ENCODE measurements around the gene EHBP1L1. TPM values are rescaled to one million over a fixed set of nuclear protein-coding genes. Genes with fewer than 3 reads are reported as not detected.
A peak's percentile ranks its signal among the peaks of the same experiment; 100 is the strongest.
"Not testable (repeated sequence)": the region's sequence is repeated elsewhere in the genome, so short reads cannot be mapped to it uniquely, and the experiment has no call there.

The EHBP1L1 gene
- total RNA-seq, 2 experiments from 2014 or later, result 59.7 to 71.6 TPM

- peak within 1 kb of the TSS; percentile 95 for H3K27ac ChIP-seq (ENCODE audit: low read depth, low read length, poor library complexity, severe bottlenecking)
- peaks cover 64% of the 10 kb centered on the region for H3K36me3 ChIP-seq (ENCODE audit: insufficient read depth, low read length)
- H3K4me1 ChIP-seq (ENCODE audit: insufficient read depth, low read length, poor library complexity, severe bottlenecking), result peaks cover 51% of the 10 kb centered on the region
- CTCF ChIA-PET (ENCODE audit: unreplicated experiment), result interaction anchor here (1.5 to 2.3 kb wide), 2 partner anchors 11 to 23 kb away, joined by 5 to 7 read pairs; partner anchors contain the start of gene PCNX3
- TF ChIP-seq EZH2phosphoT487 (IDR thresholded peaks at IDR 0.05; ENCODE audit: borderline replicate concordance, low read depth, low read length) (no peak), CTCF (conservative IDR thresholded peaks at IDR 0.05; ENCODE audit: low read length) (no peak)
- POLR2A ChIA-PET, result interaction anchor here (0.7 to 2.6 kb wide), 5 partner anchors 21 to 696 kb away, joined by 3 to 7 read pairs (median 4); partner anchors contain the start of genes PCNX3 and RELA
- H4K20me1 ChIP-seq (ENCODE audit: insufficient read depth, low read length), result no peaks in the 10 kb centered on the region
- H3K4me3 ChIP-seq (ENCODE audit: low read depth, low read length, poor library complexity, severe bottlenecking), result peak within 1 kb of the TSS; percentile 90
- DNase-seq (ENCODE audit: low spot score), result peak; percentile 75
- BruUV-seq (replicated peaks), result no TSS peak
- no peak within 1 kb of the TSS for H2AFZ ChIP-seq (ENCODE audit: low read length)
- no peaks in the 10 kb centered on the region for H3K9me3 ChIP-seq (ENCODE audit: low read length)
- H3K79me2 ChIP-seq (ENCODE audit: insufficient read depth, low read depth, low read length), result peaks cover 22% of the 10 kb centered on the region; the same call in 1 of the 2 replicates
- H3K9me2 ChIP-seq (ENCODE audit: insufficient read depth, low read length), result no peaks in the 10 kb centered on the region
- peak within 1 kb of the TSS; percentile 97 for H3K4me2 ChIP-seq (ENCODE audit: low read length)
- intact Hi-C loops (cut with micrococcal nuclease; ENCODE audit: unreplicated experiment), result loop anchor here (2.0 kb wide), 2 partner anchors 63 to 221 kb away; partner anchors contain the start of gene CFL1
Measured at GRCh38 chr11:65637794-65638419, 62.1 kb downstream of the EHBP1L1 start, which contains the start of gene SIPA1. TSS of gene SIPA1 (plus strand) at chr11:65638101. CDS start at chr11:65640922, 2,821 bp downstream.

- peak overlapping the region; percentile 97 for H3K4me2 ChIP-seq (ENCODE audit: low read length)
- peak overlapping the region; percentile 95 for H3K27ac ChIP-seq (ENCODE audit: low read depth, low read length, poor library complexity, severe bottlenecking)
- BruUV-seq (replicated peaks); H4K20me1 ChIP-seq (ENCODE audit: insufficient read depth, low read length); H3K9me3 ChIP-seq (ENCODE audit: low read length); DNase-seq (ENCODE audit: low spot score); H3K9me2 ChIP-seq (ENCODE audit: insufficient read depth, low read length); H2AFZ ChIP-seq (ENCODE audit: low read length): not testable (repeated sequence)
- intact Hi-C loops (cut with micrococcal nuclease; ENCODE audit: unreplicated experiment), result loop anchor here (1.0 to 2.0 kb wide), 3 partner anchors 24 to 220 kb away; partner anchors contain the start of gene CFL1
- H3K36me3 ChIP-seq (ENCODE audit: insufficient read depth, low read length), result peaks cover 63% of the 10 kb centered on the region
- H3K79me2 ChIP-seq (ENCODE audit: insufficient read depth, low read depth, low read length), result peaks cover 22% of the 10 kb centered on the region; the same call in 1 of the 2 replicates
- CTCF ChIA-PET (ENCODE audit: unreplicated experiment), result interaction anchor here (0.5 to 2.3 kb wide), 4 partner anchors 13 to 51 kb away, joined by 3 to 7 read pairs (median 4); partner anchors contain the start of gene PCNX3
- POLR2A ChIA-PET, result interaction anchor here (0.6 to 2.6 kb wide), 7 partner anchors 19 to 1704 kb away, joined by 3 to 7 read pairs (median 4); partner anchors contain the start of genes PCNX3 and RELA
- H3K4me3 ChIP-seq (ENCODE audit: low read depth, low read length, poor library complexity, severe bottlenecking), result peak overlapping the region; percentile 90
- peaks cover 51% of the 10 kb centered on the region for H3K4me1 ChIP-seq (ENCODE audit: insufficient read depth, low read length, poor library complexity, severe bottlenecking)
Measured at GRCh38 chr11:65639228-65639597, 63.4 kb downstream of the EHBP1L1 start.

GRCh38 chr11:65639623-65640482, 64.0 kb downstream of the EHBP1L1 start:
- H4K20me1 ChIP-seq (ENCODE audit: insufficient read depth, low read length), result no peaks in the 10 kb centered on the region
- H3K36me3 ChIP-seq (ENCODE audit: insufficient read depth, low read length), result peaks cover 59% of the 10 kb centered on the region
- intact Hi-C loops (cut with micrococcal nuclease; ENCODE audit: unreplicated experiment), result loop anchor here (1.0 to 2.0 kb wide), 4 partner anchors 23 to 219 kb away; partner anchors contain the start of genes CFL1 and PCNX3
- TSS peak; percentile 69 for BruUV-seq (replicated peaks)
- H3K9me3 ChIP-seq (ENCODE audit: low read length), result no peaks in the 10 kb centered on the region
- peak overlapping the region; percentile 90 for H3K4me3 ChIP-seq (ENCODE audit: low read depth, low read length, poor library complexity, severe bottlenecking)
- TF ChIP-seq CTCF (conservative IDR thresholded peaks at IDR 0.05; ENCODE audit: low read length) (no peak), EZH2phosphoT487 (IDR thresholded peaks at IDR 0.05; ENCODE audit: borderline replicate concordance, low read depth, low read length) (no peak)
- H2AFZ ChIP-seq (ENCODE audit: low read length), result no peak overlapping the region
- peaks cover 51% of the 10 kb centered on the region for H3K4me1 ChIP-seq (ENCODE audit: insufficient read depth, low read length, poor library complexity, severe bottlenecking)
- DNase-seq (ENCODE audit: low spot score), result peak; percentile 99
- ChIA-PET POLR2A (interaction anchor here (0.8 to 2.6 kb wide), 3 partner anchors 23 to 26 kb away, joined by 3 to 7 read pairs (median 4); partner anchors contain the start of genes PCNX3 and RELA), CTCF (ENCODE audit: unreplicated experiment) (interaction anchor here (0.5 to 2.3 kb wide), 4 partner anchors 13 to 224 kb away, joined by 3 to 7 read pairs (median 4); partner anchors contain the start of gene PCNX3)
- H3K4me2 ChIP-seq (ENCODE audit: low read length), result peak overlapping the region; percentile 97
- peaks cover 22% of the 10 kb centered on the region; the same call in 1 of the 2 replicates for H3K79me2 ChIP-seq (ENCODE audit: insufficient read depth, low read depth, low read length)
- H3K9me2 ChIP-seq (ENCODE audit: insufficient read depth, low read length), result no peaks in the 10 kb centered on the region
- H3K27ac ChIP-seq (ENCODE audit: low read depth, low read length, poor library complexity, severe bottlenecking), result peak overlapping the region; percentile 95

Measured in OCI-LY7 (cell line).